K562 (cell line): Measurements from ENCODE around the gene NKAIN4. TPM values are rescaled to one million over a fixed set of nuclear protein-coding genes. Genes with fewer than 3 reads are reported as not detected.
A peak's percentile ranks its signal among the peaks of the same experiment; 100 is the strongest.

Source experiments
- ATAC-seq: fragments of 200-7000 bp; cut with Tn5 transposase; 3 replicates; pipeline ENCODE4 v1.9.1; 2020; ENCODE audit warnings: moderate library complexity
- BruUV-seq: library from RNA; stranded (reverse); fragments of 400-500 nt; replicated peaks from 2 replicates; lab custom pipeline; 2021; lab: Mats Ljungman, UMichigan
- CTCF ChIA-PET: fragments of 300-600 bp; formaldehyde crosslinking; extraction: SDS; loops from one replicate; lab custom pipeline; 2021; ENCODE audit warnings: low intra/inter-chr PET ratio; lab: Yijun Ruan, JAX
- POLR2A ChIA-PET: fragments of 300-600, 350-650 bp; sonication (Branson Sonifier 250); formaldehyde crosslinking; extraction: SDS; loops from one replicate; lab custom pipeline; 2021; ENCODE audit warnings: antibody characterized with exemption, inconsistent platforms; lab: Yijun Ruan, JAX
- DNase-seq, 4 experiments: peaks; one replicate each; pipeline versions ENCODE4 v3.0.0 to v3.0.0-alpha.2; 2011 to 2018; ENCODE audit warnings: low spot score in 3 of 4, mixed read lengths in 3 of 4; ENCODE audit errors: extremely low read depth in 1 of 4
- FAIRE-seq: peaks from 2 replicates; lab custom pipeline; 2011; peaks lifted over from hg19 to GRCh38; lab: Jason Lieb, UNC
- H2AFZ ChIP-seq: 2 replicates; pipeline ENCODE4 v1.6.0; 2011; ENCODE audit warnings: low read depth, low read length, control low read depth, inconsistent platforms
- H3K27ac ChIP-seq: fragments of 200-600 bp; 3 replicates; pipeline ENCODE4 v1.8.0; 2011; ENCODE audit warnings: low read depth, mild to moderate bottlenecking, control low read depth, inconsistent platforms, low read length, moderate library complexity, mixed read lengths; ENCODE audit errors: extremely low read depth
- H3K27me3 ChIP-seq, 2 experiments: fragments of 300-600 bp in 1 of 2; 2 replicates in 1 of 2; 3 replicates in 1 of 2; pipeline versions ENCODE4 v1.6.0 to v1.8.0; 2011; ENCODE audit warnings: inconsistent platforms in 2 of 2, low read length in 2 of 2, mild to moderate bottlenecking in 1 of 2, mixed read lengths in 1 of 2, moderate library complexity in 1 of 2; ENCODE audit not compliant: control insufficient read depth in 2 of 2, insufficient read depth in 2 of 2
- H3K36me3 ChIP-seq: fragments of 300-600 bp; 3 replicates; pipeline ENCODE4 v1.8.0; 2011; ENCODE audit warnings: mild to moderate bottlenecking, low read length, inconsistent platforms; ENCODE audit not compliant: control insufficient read depth, insufficient read depth
- H3K4me1 ChIP-seq, 2 experiments: fragments of 200-600 bp in 1 of 2; replicated peaks in 1 of 2; 2 replicates in 1 of 2; 3 replicates in 1 of 2; pipeline versions ENCODE4 v1.5.1 to v1.8.0; 2011; ENCODE audit warnings: inconsistent platforms in 2 of 2, low read length in 2 of 2, mild to moderate bottlenecking in 1 of 2, mixed read lengths in 1 of 2, moderate library complexity in 1 of 2; ENCODE audit not compliant: control insufficient read depth in 2 of 2, insufficient read depth in 2 of 2
- H3K4me2 ChIP-seq: 2 replicates; pipeline ENCODE4 v1.6.1; 2011; ENCODE audit warnings: low read length, control low read depth, inconsistent platforms, mixed read lengths; ENCODE audit not compliant: insufficient read depth
- H3K4me3 ChIP-seq: fragments of 200-600 bp; sonication (generic), shearing (Covaris generic); 2 replicates; pipeline ENCODE4 v1.5.1; 2016; ENCODE audit warnings: control low read depth, inconsistent platforms
- H3K79me2 ChIP-seq: fragments of 200-600 bp; 3 replicates; pipeline ENCODE4 v1.8.0; 2011; ENCODE audit warnings: low read length, inconsistent platforms; ENCODE audit not compliant: control insufficient read depth, insufficient read depth
- H3K9ac ChIP-seq, 2 experiments: 2 replicates each; pipeline versions ENCODE4 v1.6.0 to v1.6.1; 2011; ENCODE audit warnings: low read depth in 2 of 2, low read length in 2 of 2, control low read depth in 1 of 2, inconsistent platforms in 1 of 2, mild to moderate bottlenecking in 1 of 2, mixed read lengths in 1 of 2; ENCODE audit not compliant: insufficient read depth in 1 of 2
- H3K9me1 ChIP-seq: one replicate; pipeline ENCODE4 v1.6.0; 2011; ENCODE audit warnings: inconsistent platforms, mild to moderate bottlenecking, low read length, moderate library complexity; ENCODE audit not compliant: control insufficient read depth, insufficient read depth
- H3K9me3 ChIP-seq: replicated peaks from 2 replicates; pipeline ENCODE4 v1.5.1; 2011; ENCODE audit warnings: low read depth, low read length, inconsistent platforms; ENCODE audit not compliant: control insufficient read depth, insufficient read depth
- H4K20me1 ChIP-seq: replicated peaks from 2 replicates; pipeline ENCODE4 v1.6.1; 2011; ENCODE audit warnings: low read length, inconsistent platforms, mixed read lengths; ENCODE audit not compliant: control insufficient read depth, insufficient read depth
- ELF2 ChIP-seq: fragments of 250-450 bp; sonication (Bioruptor Pico); IDR thresholded peaks from 2 replicates; pipeline ENCODE4 v1.5.0; 2021; ENCODE audit warnings: mild to moderate bottlenecking
- WGBS: fragments of 100-300 bp; shearing (Covaris generic); methylation state at CpG from one replicate; pipeline ENCODE4 v1.1.6; 2016; ENCODE audit warnings: low coverage, mixed read lengths; ENCODE audit not compliant: insufficient coverage; ENCODE audit errors: missing lambda C conversion rate; 5-methylcytosine and 5-hydroxymethylcytosine counted together
- in situ Hi-C: fragments of 300-500 bp; cut with MboI; formaldehyde crosslinking; loops from 4 replicates; pipeline ENCODE4 v1.15.0; 2018; ENCODE audit warnings: inconsistent platforms, mixed read lengths
- intact Hi-C: fragments of 100-400 bp; cut with micrococcal nuclease; formaldehyde crosslinking; loops from 2 replicates; pipeline ENCODE4 v1.14.2; 2022
- polyA plus RNA-seq, 8 experiments: library from polyadenylated mRNA; depleted of rRNA in 4 of 8; stranded (reverse) in 5 of 8; unstranded in 3 of 8; fragments of >200 nt; fragmentation: Nextera tagmentation in 2 of 8; fragmentation: Illumina TruSeq in 1 of 8; extraction: Ambion mirVana in 2 of 8; extraction: Trizol in 1 of 8; gene quantifications; 2 replicates each; pipeline versions ENCODE4 v1.2.1 to v1.2.3, GENCODE V29; 2011 to 2014; ENCODE audit warnings: inconsistent platforms in 1 of 8, missing spikeins in 1 of 8
- total RNA-seq, 7 experiments: library from RNA; depleted of rRNA in 6 of 7; stranded (reverse); fragments of >200 nt in 6 of 7; fragmentation: Illumina TruSeq in 2 of 7; extraction: Trizol in 2 of 7; gene quantifications; 2 replicates each; pipeline versions ENCODE4 v1.2.1 to v1.2.3, GENCODE V29; 2011 to 2021; ENCODE audit warnings: low replicate concordance in 1 of 7
- TF ChIP-seq, protein P1 (sequence below): fragments of 200-800 bp; sonication (Bioruptor generic); IDR thresholded peaks from 2 replicates; pipeline ENCODE4 v1.6.1; 2017; ENCODE audit warnings: missing genetic modification characterization, missing compliant biosample characterization

NKAIN4 gene
- total and polyA plus RNA-seq, 9 of the 15 experiments (the other 6 are each of a cell fraction or from before 2014, with no cell fraction given) = not detected

DNA sequence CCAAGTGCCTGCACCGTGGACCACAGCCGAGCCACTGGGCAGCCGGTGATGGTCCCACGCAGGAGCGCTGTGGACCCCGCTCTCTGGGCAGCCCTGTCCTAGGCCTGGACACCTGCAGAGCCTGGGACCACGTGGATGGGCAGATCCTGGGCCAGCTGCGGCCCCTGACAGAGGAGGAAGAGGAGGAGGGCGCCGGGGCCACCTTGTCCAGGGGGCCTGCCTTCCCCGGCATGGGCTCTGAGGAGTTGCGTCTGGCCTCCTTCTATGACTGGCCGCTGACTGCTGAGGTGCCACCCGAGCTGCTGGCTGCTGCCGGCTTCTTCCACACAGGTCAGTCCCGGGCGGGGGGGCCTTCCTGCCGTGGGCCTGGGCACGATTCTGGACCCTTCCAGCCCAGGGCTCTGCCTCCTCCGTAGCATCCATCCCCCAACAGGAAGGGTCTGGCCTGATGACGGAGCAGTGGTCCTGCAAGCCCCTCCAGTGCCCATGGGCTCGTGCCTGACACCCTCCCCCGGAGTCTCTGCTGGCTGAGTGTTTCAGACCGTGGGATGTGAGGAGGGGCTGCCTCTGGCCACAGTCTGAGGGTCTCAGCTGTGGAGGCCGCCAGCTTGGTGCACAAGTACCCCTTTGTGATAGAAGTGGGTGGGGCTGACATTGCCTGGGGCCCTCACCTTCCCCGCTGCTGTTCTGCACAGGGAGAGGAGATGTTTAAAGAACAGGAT is 18.0 kb downstream of the NKAIN4 start:
- H3K9me3 ChIP-seq = no peaks in the 10 kb centered on the region
- POLR2A ChIA-PET = interaction anchor here (0.7 to 1.8 kb wide), 3 partner anchors 10 to 12 kb away, joined by 3 to 8 read pairs (median 5); no protein-coding TSS in a partner anchor
- no peak for TF ChIP-seq ELF2
- TF ChIP-seq, protein P1, sequence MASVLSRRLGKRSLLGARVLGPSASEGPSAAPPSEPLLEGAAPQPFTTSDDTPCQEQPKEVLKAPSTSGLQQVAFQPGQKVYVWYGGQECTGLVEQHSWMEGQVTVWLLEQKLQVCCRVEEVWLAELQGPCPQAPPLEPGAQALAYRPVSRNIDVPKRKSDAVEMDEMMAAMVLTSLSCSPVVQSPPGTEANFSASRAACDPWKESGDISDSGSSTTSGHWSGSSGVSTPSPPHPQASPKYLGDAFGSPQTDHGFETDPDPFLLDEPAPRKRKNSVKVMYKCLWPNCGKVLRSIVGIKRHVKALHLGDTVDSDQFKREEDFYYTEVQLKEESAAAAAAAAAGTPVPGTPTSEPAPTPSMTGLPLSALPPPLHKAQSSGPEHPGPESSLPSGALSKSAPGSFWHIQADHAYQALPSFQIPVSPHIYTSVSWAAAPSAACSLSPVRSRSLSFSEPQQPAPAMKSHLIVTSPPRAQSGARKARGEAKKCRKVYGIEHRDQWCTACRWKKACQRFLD = peak; percentile 43; the same call in 1 of the 2 replicates
- TF ChIP-seq, all 486 proteins: peak for 1
- WGBS = 40% methylated on average over 22 of the region's 26 CpGs
- CTCF ChIA-PET = no interaction called here
- Histone ChIP-seq H4K20me1 (0 out of 2 replicates have a peak, but pooled peaks cover 3% of the 10 kb centered on the region), H3K9me1 (no peaks in the 10 kb centered on the region), H2AFZ (no peak overlapping the region), H3K27ac (no peak overlapping the region), H3K79me2 (no peaks in the 10 kb centered on the region), H3K9ac (no peak overlapping the region; a peak in 1 of 4 replicates), H3K4me2 (no peak overlapping the region), H3K36me3 (no peaks in the 10 kb centered on the region), H3K27me3 (peaks cover 24 to 50% of the 10 kb centered on the region in 2 experiments; a peak in 4 of 5 replicates), H3K4me3 (no peak overlapping the region), H3K4me1 (peaks cover 0 to 43% of the 10 kb centered on the region in 2 experiments; a peak in 3 of 5 replicates)
- no peak for ATAC-seq
- DNase-seq = no peak
- in situ Hi-C loops = no loop called here
- intact Hi-C loops = no loop called here
- no TSS peak for BruUV-seq
- FAIRE-seq = no peak
